H1 (cell line): ENCODE results near the gene TMX2. TPM values are rescaled to one million over a fixed set of nuclear protein-coding genes. Genes with fewer than 3 reads are reported as not detected.

ENCODE experiments used
- CHD7 ChIP-seq: fragments of 300-600 bp; sonication (generic); IDR thresholded peaks from 2 replicates; pipeline ENCODE4 v1.7.1; 2012; ENCODE audit warnings: low read length, moderate library complexity, mild to moderate bottlenecking, inconsistent platforms; ENCODE audit not compliant: insufficient replicate concordance
- EP300 ChIP-seq, 2 experiments: IDR thresholded peaks; 1 replicate in 1 of 2; 2 replicates in 1 of 2; pipeline ENCODE4 v1.6.1; 2011 to 2012; ENCODE audit warnings: low read depth in 2 of 2, low read length in 2 of 2, mild to moderate bottlenecking in 2 of 2, borderline replicate concordance in 1 of 2, inconsistent platforms in 1 of 2, moderate library complexity in 1 of 2
- FOSL1 ChIP-seq: IDR thresholded peaks from 2 replicates; pipeline ENCODE4 v1.6.1; 2011; ENCODE audit warnings: mild to moderate bottlenecking, low read depth, low read length, moderate library complexity; ENCODE audit not compliant: insufficient read depth
- PHF8 ChIP-seq: fragments of 200-600 bp; sonication (generic); conservative IDR thresholded peaks from 2 replicates; pipeline ENCODE4 v1.7.1; 2012; ENCODE audit warnings: low read depth, mild to moderate bottlenecking, inconsistent platforms, low read length, moderate library complexity
- polyA plus RNA-seq, 7 experiments: library from polyadenylated mRNA; depleted of rRNA in 3 of 7; stranded (reverse) in 5 of 7; unstranded in 2 of 7; fragments of >200 nt in 5 of 7; fragments of 200-250 nt in 2 of 7; gene quantifications; 1 replicate in 5 of 7; 2 replicates in 1 of 7; 4 replicates in 1 of 7; pipeline versions ENCODE4 v1.2.1 to v1.2.3, GENCODE V29; 2011 to 2013; ENCODE audit warnings: missing spikeins in 2 of 7, mixed read lengths in 2 of 7
- total RNA-seq: library from RNA; stranded (reverse); fragmentation: NEBNext Ultra II Directional; extraction: Animal tissue kit (Norgen Biotek cat#: 25700); gene quantifications from 2 replicates; pipeline ENCODE4 v1.2.1, GENCODE V29; 2021
- TF ChIP-seq, protein P1 (sequence below): IDR thresholded peaks from 2 replicates; pipeline ENCODE4 v1.6.1; 2011; ENCODE audit warnings: low read depth, mild to moderate bottlenecking, low read length; ENCODE audit not compliant: insufficient read depth

The TMX2 gene
- total and polyA plus RNA-seq, 2 of the 8 experiments (the other 6 are each of a cell fraction or from before 2014, with no cell fraction given), result 70.4 to 100.0 TPM

- TF ChIP-seq CHD7, result peak; percentile 19
- no peak for TF ChIP-seq FOSL1
- TF ChIP-seq, protein P1, sequence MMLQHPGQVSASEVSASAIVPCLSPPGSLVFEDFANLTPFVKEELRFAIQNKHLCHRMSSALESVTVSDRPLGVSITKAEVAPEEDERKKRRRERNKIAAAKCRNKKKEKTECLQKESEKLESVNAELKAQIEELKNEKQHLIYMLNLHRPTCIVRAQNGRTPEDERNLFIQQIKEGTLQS, result peak; percentile 58; the same call in 1 of the 2 replicates
- peak in 1 of 2 experiments; percentile 97; a peak in 2 of 3 replicates for TF ChIP-seq EP300 (IDR thresholded peaks at IDR 0.05; ENCODE audit: borderline replicate concordance in 1 of 2, low read depth in 2 of 2, low read length in 2 of 2)
- peak; percentile 91 for TF ChIP-seq PHF8
These were observed 29.0 kb downstream of the TMX2 start, which contains the start of gene SELENOH (continued) for GRCh38 chr11:57741132-57742086.
